AG20443 (cell line): ENCODE data around the gene POLG2.

Source experiments
- DNase-seq: peaks from one replicate; pipeline ENCODE4 v3.0.0; 2012; ENCODE audit warnings: low spot score, mixed read lengths

The POLG2 gene

GRCh38 chr17:64496786-64497564 is at the start of gene POLG2:
TSS of gene POLG2 (minus strand) at chr17:64497054. CDS start at chr17:64496968, 86 bp downstream.
- DNase-seq, result peak; percentile 98

GRCh38 chr17:64544742-64545141 is 47.9 kb upstream of the POLG2 start:
- no peak for DNase-seq

DNA sequence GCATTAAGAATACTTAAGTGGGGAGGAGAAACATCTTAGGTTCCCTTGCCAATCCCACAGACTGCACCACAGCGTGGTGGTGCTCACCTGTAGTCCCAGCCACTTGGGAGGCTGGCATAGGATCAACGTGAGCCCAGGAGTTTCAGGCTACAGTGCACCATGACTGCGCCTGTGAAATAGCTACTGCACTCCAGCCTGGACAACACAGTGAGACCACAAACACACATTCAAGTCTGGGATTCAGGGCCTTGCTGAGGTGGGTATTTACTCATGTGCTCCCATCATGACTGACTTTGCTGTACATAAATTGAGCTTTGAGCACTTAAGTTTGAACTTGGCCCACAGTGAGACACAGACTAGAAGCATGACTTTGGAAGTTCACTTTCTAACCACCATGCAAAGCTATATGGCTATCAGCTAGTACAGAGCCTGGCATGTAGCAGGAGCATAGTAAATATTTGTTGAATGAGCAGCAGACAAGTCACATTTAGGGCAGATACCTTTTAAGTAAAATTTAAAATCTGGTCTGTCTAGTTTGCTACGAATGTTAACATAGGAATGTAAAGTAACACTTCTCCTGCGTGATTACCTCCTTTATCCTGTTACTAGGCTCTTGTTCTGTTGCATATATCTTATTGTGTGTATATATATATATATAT is 43.4 kb upstream of the POLG2 start:
- DNase-seq, result no peak

GRCh38 chr17:64538508-64539130 is 41.8 kb upstream of the POLG2 start:
- DNase-seq, result no peak

GRCh38 chr17:64537488-64537887 is 40.6 kb upstream of the POLG2 start:
- DNase-seq, result no peak

DNA sequence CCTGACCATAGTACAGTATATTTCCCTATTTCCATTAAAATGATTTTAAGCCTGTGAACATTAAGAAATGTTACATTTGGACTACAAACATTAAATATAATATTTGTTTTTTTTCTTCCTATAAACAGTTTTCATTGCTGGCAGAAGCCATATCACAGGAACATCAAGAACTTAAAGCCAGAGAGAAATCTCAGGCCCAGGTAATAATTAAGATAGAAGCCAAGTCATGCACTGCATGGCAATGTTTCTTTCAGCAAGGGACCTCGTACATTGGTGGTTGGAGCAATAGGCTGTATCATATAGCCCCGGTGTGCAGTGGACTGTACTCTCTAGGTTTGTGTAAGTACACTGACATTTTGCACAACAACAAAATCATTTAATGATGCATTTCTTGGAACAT is 40.1 kb upstream of the POLG2 start:
- DNase-seq, result no peak

DNA sequence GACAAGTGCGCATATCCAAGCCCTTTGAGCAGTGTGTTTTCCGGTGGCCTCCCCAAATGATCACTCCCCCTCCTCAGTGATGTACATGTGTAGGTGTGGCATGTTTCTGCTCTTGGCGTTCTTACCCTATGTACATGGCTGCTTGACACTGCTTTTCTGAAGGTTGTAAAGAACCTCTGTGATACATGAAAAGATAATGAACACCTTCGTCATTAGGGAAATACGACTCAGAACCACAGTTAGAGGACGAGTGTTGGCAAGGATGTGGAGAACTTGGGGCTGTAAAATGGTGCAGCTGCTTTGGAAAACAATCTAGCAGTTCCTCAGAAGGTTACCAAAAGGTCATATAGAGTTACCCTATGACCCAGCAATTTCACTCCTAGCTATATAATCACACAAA is 38.5 kb upstream of the POLG2 start:
- DNase-seq, result no peak

GRCh38 chr17:64534187-64534586 is 37.3 kb upstream of the POLG2 start:
- peak; percentile 24 for DNase-seq

- no peak for DNase-seq
Measured at GRCh38 chr17:64533784-64534183, 36.9 kb upstream of the POLG2 start.

- DNase-seq, result no peak
Measured at GRCh38 chr17:64532409-64532808, 35.6 kb upstream of the POLG2 start.

DNA sequence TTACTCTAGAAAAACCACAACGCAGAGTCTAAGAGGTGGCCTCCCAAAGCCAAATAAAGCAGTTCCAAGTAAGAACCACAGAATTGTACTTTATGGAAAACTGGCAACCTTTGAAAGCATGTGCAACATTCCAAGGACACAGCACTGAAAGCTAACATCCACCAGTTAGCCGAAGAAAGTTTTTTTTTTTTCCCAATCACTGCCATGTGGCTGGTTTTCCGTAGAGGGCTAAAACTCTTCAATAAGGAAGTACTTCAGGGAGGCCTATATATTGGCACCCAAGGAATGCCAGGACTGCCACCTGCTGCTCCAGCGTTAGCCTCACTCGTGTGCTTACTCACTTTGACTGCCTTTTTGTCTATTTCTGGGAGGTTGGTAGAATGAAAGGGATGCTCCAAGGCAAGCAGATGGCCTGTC is 35.1 kb upstream of the POLG2 start:
- peak; percentile 65 for DNase-seq

DNA sequence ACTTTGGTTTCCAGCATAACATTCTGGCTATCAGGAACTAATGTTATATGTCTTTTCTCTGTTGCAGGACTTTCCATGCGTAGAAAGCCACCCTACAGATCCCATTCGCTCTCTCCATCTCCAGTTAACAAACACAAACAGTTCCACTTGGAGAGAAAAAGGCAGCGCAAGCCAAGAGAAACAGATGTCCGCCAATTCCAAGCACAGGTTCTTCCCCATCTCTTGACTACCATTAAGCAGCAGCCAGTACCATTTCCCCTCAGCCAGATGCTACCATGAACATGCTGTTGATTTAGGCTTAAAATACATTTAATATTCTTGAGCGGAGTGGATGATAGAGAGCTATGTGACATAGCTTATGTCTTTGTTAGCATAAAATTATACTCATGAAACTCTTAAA is 32.4 kb upstream of the POLG2 start:
- DNase-seq, result no peak

GRCh38 chr17:64527914-64528313 is 31.1 kb upstream of the POLG2 start:
- no peak for DNase-seq

- DNase-seq, result no peak
Measured at GRCh38 chr17:64520359-64520758, 23.5 kb upstream of the POLG2 start.

- DNase-seq, result no peak
Measured at GRCh38 chr17:64519601-64520000, 22.7 kb upstream of the POLG2 start.

DNA sequence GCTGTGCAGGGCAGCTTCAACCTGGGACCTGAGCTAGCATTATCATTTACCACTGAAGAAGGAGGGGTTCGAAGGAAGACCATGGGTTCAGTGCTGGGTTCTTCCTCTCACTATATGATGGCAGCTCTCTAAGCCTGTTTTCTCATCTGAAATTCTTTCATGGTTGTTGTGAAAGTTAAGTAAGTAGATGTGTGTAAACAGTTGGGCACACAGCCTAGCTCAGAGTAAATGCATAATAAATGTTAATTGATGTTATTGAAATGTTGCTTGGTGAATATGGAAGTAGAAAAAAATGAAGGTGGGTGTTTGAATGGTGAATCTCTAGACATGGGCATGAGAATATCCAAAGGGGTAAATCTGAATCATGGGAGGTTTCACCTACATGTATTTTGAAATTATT is 19.0 kb upstream of the POLG2 start:
- no peak for DNase-seq

GRCh38 chr17:64515419-64515818 is 18.6 kb upstream of the POLG2 start:
- DNase-seq, result no peak

- no peak for DNase-seq
Measured at GRCh38 chr17:64509179-64509578, 12.3 kb upstream of the POLG2 start.

GRCh38 chr17:64508683-64509082 is 11.8 kb upstream of the POLG2 start:
- no peak for DNase-seq

DNA sequence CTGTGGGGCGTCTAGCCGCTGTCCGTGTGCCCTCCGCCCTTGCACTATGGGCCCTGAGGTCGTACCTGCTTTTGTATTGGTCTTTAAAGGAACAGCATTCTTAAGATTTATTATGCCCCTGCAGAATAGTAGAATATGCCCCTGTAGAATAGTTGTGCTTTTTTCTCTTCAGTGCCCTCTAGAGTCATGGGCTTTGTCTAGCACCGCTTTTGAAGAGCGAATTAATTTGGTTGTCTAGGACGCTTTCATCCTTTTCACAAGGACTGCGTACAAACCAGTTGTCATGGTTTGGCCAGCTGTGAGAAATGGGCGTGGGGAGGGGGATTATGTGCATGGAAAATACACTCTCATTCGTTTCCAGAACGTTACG is 10.5 kb upstream of the POLG2 start:
- peak; percentile 69 for DNase-seq

DNA sequence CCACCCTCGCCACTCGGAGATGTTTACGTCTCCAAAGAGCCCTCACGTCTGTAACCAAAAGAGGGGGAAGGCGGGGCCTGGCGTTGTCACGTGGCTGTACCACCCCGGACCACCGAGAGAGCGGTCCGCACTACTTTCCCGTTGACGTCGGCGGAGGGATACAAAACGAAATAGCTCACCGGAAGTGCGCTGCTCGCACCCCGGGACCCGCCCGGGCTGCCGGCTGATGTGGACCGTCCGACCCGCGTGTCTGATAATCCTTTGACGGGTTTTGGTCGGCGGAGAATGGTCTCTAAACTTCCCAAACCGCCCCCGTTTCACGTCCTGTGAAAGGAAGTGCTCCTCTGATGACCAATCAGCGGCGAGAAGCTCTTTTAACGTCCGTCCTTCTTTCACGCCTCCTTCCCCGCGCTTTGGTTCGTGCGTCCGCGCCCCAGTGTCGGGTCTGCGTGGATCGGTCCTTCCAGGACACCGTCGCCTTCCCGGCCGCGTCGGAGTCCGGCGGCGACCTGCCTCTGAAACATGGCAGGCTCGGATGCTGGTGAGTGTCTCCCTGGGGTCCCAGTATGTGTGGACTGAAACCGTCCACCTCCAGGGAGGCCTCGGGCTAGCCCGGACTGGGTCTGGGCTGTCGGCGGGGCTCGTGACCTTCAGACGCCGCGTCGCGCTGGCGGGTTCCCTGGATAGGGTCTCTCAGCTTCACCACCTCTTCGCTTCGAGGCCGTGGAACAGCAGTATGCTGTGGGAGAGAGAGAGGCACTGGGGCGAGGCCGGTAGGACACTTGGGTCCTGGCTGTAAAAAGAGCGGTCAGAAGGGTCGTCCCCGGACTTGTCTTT is 9.9 kb upstream of the POLG2 start, which contains the start of gene CEP95:
Gene CEP95 (plus strand): TSS at position 402 of the 837 bp plus-strand sequence. CDS start 121 bp downstream, at position 523.
- peak; percentile 94 for DNase-seq

GRCh38 chr17:64506201-64506575 is 9.3 kb upstream of the POLG2 start, which contains the start of gene DDX5:
TSS of gene DDX5 (minus strand) at chr17:64506289. CDS start at chr17:64506119, 170 bp downstream.
- DNase-seq, result peak; percentile 97
